WERI-Rb-1 (cell line): Measurements from ENCODE around the gene RPS27.
"Not testable (repeated sequence)": the region's sequence is repeated elsewhere in the genome, so short reads cannot be mapped to it uniquely, and the experiment has no call there.

Experiments used
- DNase-seq: peaks from one replicate; pipeline ENCODE4 v3.0.0-alpha.2; 2020
- H3K27ac ChIP-seq: fragments of 250-450 bp; sonication (Bioruptor Pico); 2 replicates; pipeline ENCODE4 v1.5.1; 2020; ENCODE audit warnings: mild to moderate bottlenecking, moderate library complexity
- H3K27me3 ChIP-seq: fragments of 250-450 bp; sonication (Bioruptor Pico); 2 replicates; pipeline ENCODE4 v1.5.1; 2021; ENCODE audit warnings: mild to moderate bottlenecking, low read depth, moderate library complexity; ENCODE audit not compliant: insufficient read depth, severe bottlenecking
- H3K36me3 ChIP-seq: fragments of 250-450 bp; sonication (Bioruptor Pico); 2 replicates; pipeline ENCODE4 v1.5.1; 2020; ENCODE audit warnings: mild to moderate bottlenecking, moderate library complexity
- H3K4me3 ChIP-seq: 2 replicates; pipeline ENCODE4 v1.5.1; 2011; ENCODE audit warnings: low read depth, mild to moderate bottlenecking, control low read depth, low read length
- H3K9me3 ChIP-seq: fragments of 250-450 bp; sonication (Bioruptor Pico); 2 replicates; pipeline ENCODE4 v1.5.1; 2021; ENCODE audit warnings: mild to moderate bottlenecking, moderate library complexity; ENCODE audit not compliant: severe bottlenecking
- TF ChIP-seq, protein P1 (sequence below): IDR thresholded peaks from 2 replicates; pipeline ENCODE4 v1.5.1; 2011; ENCODE audit warnings: low read depth, mild to moderate bottlenecking, control low read depth, inconsistent platforms, low read length

RPS27 gene

DNA sequence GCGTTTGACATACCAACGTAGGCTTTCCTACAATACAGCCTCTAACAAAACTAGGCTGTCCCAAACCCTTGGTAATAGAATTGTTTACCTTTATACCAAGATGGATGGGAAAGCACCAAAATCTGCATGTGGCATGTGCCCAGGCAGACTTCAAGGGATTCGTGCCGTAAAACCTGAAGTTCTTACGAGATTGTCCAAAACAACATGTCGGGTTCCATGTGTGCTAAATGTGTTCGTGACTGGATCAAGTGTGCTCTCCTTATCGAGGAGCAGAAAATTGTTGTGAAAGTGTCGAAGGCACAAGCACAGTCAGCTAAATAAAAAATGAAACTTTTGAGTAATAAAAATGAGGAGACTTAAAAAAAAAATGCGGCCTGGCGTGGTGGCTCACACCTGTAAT, 5.1 kb downstream of the RPS27 start:
- Histone ChIP-seq H3K27me3 (no peaks in the 10 kb centered on the region), H3K4me3 (no peak overlapping the region), H3K36me3 (peaks cover 58% of the 10 kb centered on the region), H3K9me3 (no peaks in the 10 kb centered on the region), H3K27ac (no peak overlapping the region)
- TF ChIP-seq, protein P1, sequence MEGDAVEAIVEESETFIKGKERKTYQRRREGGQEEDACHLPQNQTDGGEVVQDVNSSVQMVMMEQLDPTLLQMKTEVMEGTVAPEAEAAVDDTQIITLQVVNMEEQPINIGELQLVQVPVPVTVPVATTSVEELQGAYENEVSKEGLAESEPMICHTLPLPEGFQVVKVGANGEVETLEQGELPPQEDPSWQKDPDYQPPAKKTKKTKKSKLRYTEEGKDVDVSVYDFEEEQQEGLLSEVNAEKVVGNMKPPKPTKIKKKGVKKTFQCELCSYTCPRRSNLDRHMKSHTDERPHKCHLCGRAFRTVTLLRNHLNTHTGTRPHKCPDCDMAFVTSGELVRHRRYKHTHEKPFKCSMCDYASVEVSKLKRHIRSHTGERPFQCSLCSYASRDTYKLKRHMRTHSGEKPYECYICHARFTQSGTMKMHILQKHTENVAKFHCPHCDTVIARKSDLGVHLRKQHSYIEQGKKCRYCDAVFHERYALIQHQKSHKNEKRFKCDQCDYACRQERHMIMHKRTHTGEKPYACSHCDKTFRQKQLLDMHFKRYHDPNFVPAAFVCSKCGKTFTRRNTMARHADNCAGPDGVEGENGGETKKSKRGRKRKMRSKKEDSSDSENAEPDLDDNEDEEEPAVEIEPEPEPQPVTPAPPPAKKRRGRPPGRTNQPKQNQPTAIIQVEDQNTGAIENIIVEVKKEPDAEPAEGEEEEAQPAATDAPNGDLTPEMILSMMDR: no peak
- DNase-seq: no peak

DNA sequence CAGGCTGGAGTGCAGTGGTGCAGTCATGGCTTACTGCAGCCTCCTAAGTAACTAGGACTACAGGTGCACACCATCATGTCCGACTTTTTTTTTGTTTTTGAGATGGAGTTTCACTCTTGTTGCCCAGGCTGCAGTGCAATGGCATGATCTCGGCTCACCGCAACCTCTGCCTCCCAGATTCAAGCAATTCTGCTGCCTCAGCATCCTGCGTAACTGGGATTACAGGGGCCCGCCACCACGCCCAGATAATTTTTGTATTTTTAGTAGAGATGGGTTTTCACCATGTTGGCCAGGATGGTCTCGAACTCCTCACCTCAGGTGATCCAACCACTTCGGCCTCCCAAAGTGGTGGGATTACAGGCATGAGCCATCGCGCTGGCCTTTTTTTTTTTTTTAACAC, 6.3 kb downstream of the RPS27 start:
- H3K27me3 ChIP-seq, H3K27ac ChIP-seq, H3K9me3 ChIP-seq, DNase-seq, H3K4me3 ChIP-seq: not testable (repeated sequence)
- H3K36me3 ChIP-seq: peaks cover 46% of the 10 kb centered on the region

DNA sequence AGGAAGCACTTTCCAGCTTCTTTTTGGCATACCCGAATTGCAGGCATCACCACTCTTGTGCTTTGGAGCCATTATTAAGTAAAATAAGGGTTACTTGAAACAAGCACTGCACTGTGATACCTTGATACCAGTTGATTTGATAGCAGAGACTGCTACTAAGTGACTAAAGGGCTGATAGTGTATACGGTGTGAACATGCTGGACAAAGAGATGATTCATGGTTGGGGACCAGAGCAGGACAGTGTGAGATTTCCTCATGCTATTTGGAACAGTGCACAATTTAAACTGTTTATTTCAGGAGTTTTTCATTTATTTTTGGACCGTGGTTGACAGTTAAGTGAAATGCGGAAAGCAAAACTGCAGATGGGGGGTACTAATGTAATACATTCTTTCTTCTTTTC, 9.9 kb downstream of the RPS27 start:
- H3K9me3 ChIP-seq: no peaks in the 10 kb centered on the region
- peaks cover 11% of the 10 kb centered on the region for H3K36me3 ChIP-seq
- TF ChIP-seq, protein P1: no peak
- no peak for DNase-seq
- no peak overlapping the region for H3K4me3 ChIP-seq
- H3K27ac ChIP-seq: no peak overlapping the region
- H3K27me3 ChIP-seq: no peaks in the 10 kb centered on the region

DNA sequence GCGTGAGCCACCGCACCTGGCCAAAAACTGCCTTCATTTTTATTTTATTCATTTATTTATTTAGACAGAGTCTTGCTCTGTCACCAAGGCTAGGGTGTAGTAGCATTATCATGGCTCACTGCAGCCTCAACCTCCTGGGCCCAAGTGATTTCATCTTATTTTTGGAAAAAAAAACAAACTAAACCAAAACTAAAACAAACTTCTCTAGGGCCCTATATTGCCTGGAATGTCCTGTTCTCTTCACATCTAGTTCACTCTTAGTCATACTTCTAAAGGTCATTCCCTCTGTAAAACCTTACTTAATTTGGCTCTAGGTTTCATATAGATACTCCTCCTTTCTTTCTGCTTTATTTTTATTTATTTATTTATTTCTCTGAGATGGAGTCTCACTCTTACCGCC, 15.6 kb downstream of the RPS27 start:
- DNase-seq: no peak
- H3K4me3 ChIP-seq: no peak overlapping the region
- H3K27ac ChIP-seq: no peak overlapping the region
- no peaks in the 10 kb centered on the region for H3K27me3 ChIP-seq
- TF ChIP-seq, protein P1: no peak
- H3K9me3 ChIP-seq: no peaks in the 10 kb centered on the region
- peaks cover 4% of the 10 kb centered on the region for H3K36me3 ChIP-seq

DNA sequence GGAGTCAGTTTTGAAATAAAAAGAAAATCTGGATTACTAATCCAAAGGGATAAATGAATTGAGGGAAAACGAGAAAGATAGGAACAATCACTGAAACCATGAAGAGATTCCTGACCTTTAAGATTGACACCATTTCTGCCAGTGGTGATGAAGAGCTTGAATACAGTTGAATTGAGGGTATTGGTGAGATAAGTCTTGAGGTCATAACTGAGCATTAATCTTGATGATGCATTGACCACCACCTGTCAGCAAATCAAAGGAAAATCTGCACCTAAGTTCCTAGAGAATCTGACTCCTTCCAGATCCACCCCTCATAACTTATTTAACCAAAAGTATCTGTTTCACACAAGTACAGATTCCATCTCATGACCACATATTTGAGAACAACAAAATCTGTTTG, 21.6 kb downstream of the RPS27 start:
- H3K9me3 ChIP-seq: no peaks in the 10 kb centered on the region
- no peaks in the 10 kb centered on the region for H3K36me3 ChIP-seq
- TF ChIP-seq, protein P1: no peak
- no peaks in the 10 kb centered on the region for H3K27me3 ChIP-seq
- no peak overlapping the region for H3K4me3 ChIP-seq
- no peak overlapping the region for H3K27ac ChIP-seq
- DNase-seq: no peak

DNA sequence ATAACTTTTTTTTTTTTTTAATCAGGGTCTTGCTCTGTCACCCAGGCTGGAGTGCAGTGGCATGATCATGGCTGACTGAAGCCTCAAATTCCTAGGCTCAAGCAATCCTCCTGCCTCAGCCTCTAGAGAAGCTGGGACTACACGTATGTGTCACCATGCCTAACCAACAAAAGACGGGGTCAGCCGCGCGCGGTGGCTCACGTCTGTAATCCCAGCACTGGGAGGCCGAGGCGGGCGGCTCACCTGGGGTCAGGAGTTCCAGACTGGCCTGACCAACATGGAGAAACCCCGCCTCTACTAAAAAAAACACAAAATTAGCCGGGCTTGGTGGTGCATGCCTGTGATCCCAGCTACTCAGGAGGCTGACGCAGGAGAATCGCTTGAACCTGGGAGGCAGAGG, 22.0 kb downstream of the RPS27 start:
- H3K36me3 ChIP-seq, DNase-seq: not testable (repeated sequence)

DNA sequence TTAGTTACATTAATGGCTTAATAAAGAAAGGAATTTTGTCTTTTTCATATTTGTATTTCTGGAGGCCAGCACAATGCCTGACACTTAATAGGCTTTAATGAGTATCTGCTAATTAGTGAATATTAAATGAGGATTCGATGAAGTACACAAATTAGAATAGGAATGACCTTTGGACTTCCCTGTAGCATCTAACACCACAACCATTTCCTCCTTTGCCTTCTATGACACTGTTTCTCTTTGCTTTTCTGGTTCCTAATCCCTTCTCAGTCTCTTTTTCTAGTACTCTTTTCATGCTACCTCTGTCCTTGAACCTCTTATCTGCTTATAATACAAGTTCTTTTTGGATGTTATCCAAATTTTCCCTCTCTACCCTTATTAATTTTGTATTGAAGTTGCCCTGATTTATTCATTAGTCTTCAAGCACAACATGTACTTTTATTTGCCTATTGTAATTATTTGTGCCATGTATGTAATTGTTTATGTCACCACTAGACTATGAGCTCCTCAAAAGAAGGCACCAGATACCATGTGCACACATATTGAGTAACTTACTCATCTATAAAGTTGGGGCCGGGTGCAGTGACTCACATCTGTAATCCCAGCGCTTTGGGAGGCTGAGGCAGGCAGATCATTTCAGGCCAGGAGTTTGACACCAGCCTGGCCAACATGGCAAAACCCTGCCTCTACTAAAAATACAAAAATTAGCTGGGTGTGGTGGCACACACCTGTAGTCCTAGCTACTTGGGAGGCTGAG, 23.8 kb downstream of the RPS27 start:
- Histone ChIP-seq H3K36me3 (no peaks in the 10 kb centered on the region), H3K4me3 (no peak overlapping the region), H3K27ac (no peak overlapping the region), H3K27me3 (no peaks in the 10 kb centered on the region), H3K9me3 (no peaks in the 10 kb centered on the region)
- no peak for DNase-seq
- TF ChIP-seq, protein P1: no peak

More for the DNA sequence above, 22.0 kb downstream of the RPS27 start:
- H3K27me3 ChIP-seq, H3K9me3 ChIP-seq, H3K4me3 ChIP-seq, H3K27ac ChIP-seq: not testable (repeated sequence)
